IMR-90 (cell line): Measurements from ENCODE around the gene PITPNC1. TPM values are rescaled to one million over a fixed set of nuclear protein-coding genes. Genes with fewer than 3 reads are reported as not detected.

Experiments
- ATAC-seq: fragments of 200-7000 bp; cut with Tn5 transposase; 2 replicates; pipeline ENCODE4 v1.9.1; 2020; ENCODE audit warnings: low read depth, mild to moderate bottlenecking, moderate library complexity
- BruUV-seq: library from RNA; stranded (reverse); fragments of 400-500 nt; replicated peaks from 2 replicates; lab custom pipeline; 2021; lab: Mats Ljungman, UMichigan
- CTCF ChIA-PET: fragments of 300-600 bp; formaldehyde crosslinking; extraction: SDS; loops from one replicate; lab custom pipeline; 2021; ENCODE audit warnings: antibody characterized with exemption; lab: Yijun Ruan, JAX
- POLR2A ChIA-PET: fragments of 300-600 bp; sonication (Branson Sonifier 250); formaldehyde crosslinking; loops from one replicate; lab custom pipeline; 2022; ENCODE audit warnings: antibody characterized with exemption; ENCODE audit not compliant: unreplicated experiment; lab: Charles Lee
- DNase-seq: peaks from one replicate; pipeline ENCODE4 v3.0.0; 2013
- H2AFZ ChIP-seq: replicated peaks from 2 replicates; pipeline ENCODE3; 2013; ENCODE audit warnings: low read length, mild to moderate bottlenecking; ENCODE audit not compliant: poor library complexity
- H2AK5ac ChIP-seq: 2 replicates; pipeline ENCODE4 v1.6.1; 2013; ENCODE audit warnings: low read depth, low read length, inconsistent platforms
- H2AK9ac ChIP-seq: replicated peaks from 2 replicates; pipeline ENCODE3; 2013; ENCODE audit warnings: mild to moderate bottlenecking, low read depth, low read length, moderate library complexity; ENCODE audit not compliant: poor library complexity
- H2BK120ac ChIP-seq: 2 replicates; pipeline ENCODE4 v1.6.1; 2013; ENCODE audit warnings: low read depth, low read length, inconsistent platforms
- H2BK15ac ChIP-seq: 3 replicates; pipeline ENCODE4 v1.6.1; 2013; ENCODE audit warnings: low read depth, low read length, inconsistent platforms
- H2BK20ac ChIP-seq: 2 replicates; pipeline ENCODE4 v1.6.1; 2013; ENCODE audit warnings: low read depth, mild to moderate bottlenecking, inconsistent platforms, low read length, moderate library complexity
- H2BK5ac ChIP-seq: 2 replicates; pipeline ENCODE4 v1.6.1; 2013; ENCODE audit warnings: mild to moderate bottlenecking, low read depth, low read length, inconsistent platforms; ENCODE audit not compliant: poor library complexity, severe bottlenecking
- H3K14ac ChIP-seq: replicated peaks from 2 replicates; pipeline ENCODE4 v1.6.1; 2013; ENCODE audit warnings: low read depth, low read length, inconsistent platforms
- H3K18ac ChIP-seq: 2 replicates; pipeline ENCODE4 v1.6.1; 2013; ENCODE audit warnings: low read depth, low read length, control low read depth
- H3K23ac ChIP-seq: 2 replicates; pipeline ENCODE4 v1.6.1; 2013; ENCODE audit warnings: low read depth, low read length, inconsistent platforms
- H3K27ac ChIP-seq: 2 replicates; pipeline ENCODE4 v1.5.1; 2013; ENCODE audit warnings: mild to moderate bottlenecking, control low read depth, low read length; ENCODE audit not compliant: insufficient read depth
- H3K27me3 ChIP-seq: 2 replicates; pipeline ENCODE4 v1.6.1; 2013; ENCODE audit warnings: low read length; ENCODE audit not compliant: control insufficient read depth, insufficient read depth
- H3K36me3 ChIP-seq: 2 replicates; pipeline ENCODE4 v1.6.1; 2013; ENCODE audit warnings: low read length, mixed read lengths; ENCODE audit not compliant: control insufficient read depth, insufficient read depth
- H3K4ac ChIP-seq: 2 replicates; pipeline ENCODE4 v1.6.1; 2013; ENCODE audit warnings: low read depth, low read length, inconsistent platforms
- H3K4me1 ChIP-seq: 2 replicates; pipeline ENCODE4 v1.6.1; 2013; ENCODE audit warnings: low read length, mixed read lengths; ENCODE audit not compliant: control insufficient read depth, insufficient read depth
- H3K4me2 ChIP-seq: 2 replicates; pipeline ENCODE4 v1.6.1; 2013; ENCODE audit warnings: low read depth, mild to moderate bottlenecking, control low read depth, low read length, moderate library complexity
- H3K4me3 ChIP-seq: 2 replicates; pipeline ENCODE4 v1.5.1; 2013; ENCODE audit warnings: low read depth, mild to moderate bottlenecking, control low read depth, low read length, moderate library complexity; ENCODE audit not compliant: insufficient read depth
- H3K56ac ChIP-seq: 2 replicates; pipeline ENCODE4 v1.6.1; 2013; ENCODE audit warnings: low read length, inconsistent platforms; ENCODE audit not compliant: insufficient read depth; ENCODE audit errors: extremely low read depth
- H3K79me1 ChIP-seq, 2 experiments: 2 replicates each; pipeline ENCODE4 v1.6.1; 2013; ENCODE audit warnings: low read length in 2 of 2, inconsistent platforms in 1 of 2, low read depth in 1 of 2
- H3K9ac ChIP-seq: 2 replicates; pipeline ENCODE4 v1.6.1; 2013; ENCODE audit warnings: low read depth, low read length, control low read depth
- H3K9me1 ChIP-seq: 2 replicates; pipeline ENCODE4 v1.6.1; 2013; ENCODE audit warnings: low read length, inconsistent platforms; ENCODE audit not compliant: insufficient read depth
- H3K9me3 ChIP-seq: 2 replicates; pipeline ENCODE4 v1.6.1; 2013; ENCODE audit warnings: low read length; ENCODE audit not compliant: control insufficient read depth, insufficient read depth
- H4K20me1 ChIP-seq: 2 replicates; pipeline ENCODE4 v1.6.1; 2013; ENCODE audit warnings: low read length, inconsistent platforms; ENCODE audit not compliant: insufficient read depth
- H4K5ac ChIP-seq: 2 replicates; pipeline ENCODE4 v1.6.1; 2013; ENCODE audit warnings: mild to moderate bottlenecking, low read depth, low read length, control low read depth
- H4K8ac ChIP-seq, 2 experiments: 2 replicates each; pipeline ENCODE4 v1.6.1; 2013; ENCODE audit warnings: low read depth in 2 of 2, low read length in 2 of 2, control low read depth in 1 of 2, inconsistent platforms in 1 of 2
- H4K91ac ChIP-seq: 2 replicates; pipeline ENCODE4 v1.6.1; 2013; ENCODE audit warnings: low read depth, low read length, inconsistent platforms; ENCODE audit not compliant: insufficient read depth
- BHLHE40 ChIP-seq: fragments of 150-350 bp; IDR thresholded peaks from 2 replicates; pipeline ENCODE4 v1.6.1; 2016; ENCODE audit warnings: mild to moderate bottlenecking, low read depth, low read length
- CEBPB ChIP-seq: IDR thresholded peaks from 2 replicates; pipeline ENCODE4 v1.6.1; 2012; ENCODE audit warnings: low read depth, low read length, improper control_type of control experiment
- CHD1 ChIP-seq: IDR thresholded peaks from 2 replicates; pipeline ENCODE4 v1.6.1; 2012; ENCODE audit warnings: low read depth, low read length, improper control_type of control experiment
- ELK1 ChIP-seq: fragments of 150-350 bp; IDR thresholded peaks from 2 replicates; pipeline ENCODE4 v1.6.1; 2016; ENCODE audit warnings: low read depth, mild to moderate bottlenecking, low read length, moderate library complexity, borderline replicate concordance
- FOS ChIP-seq: fragments of 150-350 bp; IDR thresholded peaks from 2 replicates; pipeline ENCODE4 v1.6.1; 2016; ENCODE audit warnings: low read depth, low read length
- MAFK ChIP-seq: IDR thresholded peaks from 2 replicates; pipeline ENCODE4 v1.6.1; 2012; ENCODE audit warnings: low read depth, low read length, improper control_type of control experiment
- MAZ ChIP-seq: IDR thresholded peaks from 2 replicates; pipeline ENCODE4 v1.6.1; 2012; ENCODE audit warnings: low read depth, mild to moderate bottlenecking, low read length, improper control_type of control experiment, moderate library complexity, borderline replicate concordance
- MXI1 ChIP-seq: IDR thresholded peaks from 2 replicates; pipeline ENCODE4 v1.6.1; 2012; ENCODE audit warnings: low read depth, mild to moderate bottlenecking, low read length, moderate library complexity, borderline replicate concordance
- NFE2L2 ChIP-seq: fragments of 150-350 bp; IDR thresholded peaks from 2 replicates; pipeline ENCODE4 v1.6.1; 2016; ENCODE audit warnings: low read depth, mild to moderate bottlenecking, low read length
- POLR2A ChIP-seq: IDR thresholded peaks from 2 replicates; pipeline ENCODE4 v1.6.1; 2012; ENCODE audit warnings: mild to moderate bottlenecking, low read depth, low read length
- RAD21 ChIP-seq: IDR thresholded peaks from 2 replicates; pipeline ENCODE4 v1.6.1; 2012; ENCODE audit warnings: low read length, improper control_type of control experiment
- RCOR1 ChIP-seq: IDR thresholded peaks from 2 replicates; pipeline ENCODE4 v1.6.1; 2012; ENCODE audit warnings: mild to moderate bottlenecking, low read length, improper control_type of control experiment; ENCODE audit not compliant: insufficient replicate concordance
- RFX5 ChIP-seq: IDR thresholded peaks from 2 replicates; pipeline ENCODE4 v1.8.0; 2012; ENCODE audit warnings: low read depth, mild to moderate bottlenecking, low read length, moderate library complexity
- SMC3 ChIP-seq: fragments of 150-350 bp; IDR thresholded peaks from 2 replicates; pipeline ENCODE4 v1.6.1; 2016; ENCODE audit warnings: low read depth, mild to moderate bottlenecking, antibody characterized with exemption, low read length, moderate library complexity
- WGBS, 2 experiments: methylation state at CpG; one replicate each; pipeline versions ENCODE4 v1.1.5 to v1.1.7; 2013; ENCODE audit warnings: missing lambda C conversion rate in 2 of 2; ENCODE audit not compliant: insufficient read length in 1 of 2; ENCODE audit errors: extremely low coverage in 2 of 2; 5-methylcytosine and 5-hydroxymethylcytosine counted together
- dilution Hi-C: fragments of 300-500 bp; cut with HindIII; formaldehyde crosslinking; loops from one replicate; pipeline ENCODE4 v1.14.3; 2018; ENCODE audit warnings: low sequenced_read_pairs; ENCODE audit not compliant: unreplicated experiment
- in situ Hi-C: fragments of 300-500 bp; cut with MboI; formaldehyde crosslinking; loops from 3 replicates; pipeline ENCODE4 v1.14.3; 2019; ENCODE audit warnings: low sequenced_read_pairs, inconsistent platforms, mixed read lengths
- intact Hi-C: fragments of 100-400 bp; cut with micrococcal nuclease; formaldehyde crosslinking; loops from 2 replicates; pipeline ENCODE4 v1.10.0; 2022
- polyA plus RNA-seq, 3 experiments: library from polyadenylated mRNA; depleted of rRNA; stranded (reverse); fragments of >200 nt; gene quantifications; 2 replicates each; pipeline ENCODE4 v1.2.3, GENCODE V29; 2012; ENCODE audit warnings: low replicate concordance in 1 of 3
- total RNA-seq: library from RNA; depleted of rRNA; stranded (reverse); fragments of >200 nt; gene quantifications from 2 replicates; pipeline ENCODE4 v1.2.3, GENCODE V29; 2012
- TF ChIP-seq, protein P1 (sequence below): conservative IDR thresholded peaks from 2 replicates; pipeline ENCODE4 v1.5.1; 2012; ENCODE audit warnings: mild to moderate bottlenecking, low read depth, low read length, improper control_type of control experiment

Gene PITPNC1
- total and polyA plus RNA-seq, 2 of the 4 experiments (the other 2 are of a cell fraction): 4.1 TPM

- TF ChIP-seq MXI1 (no peak), BHLHE40 (no peak)
These were observed 2.6 kb upstream of the PITPNC1 start (continued) for GRCh38 chr17:67374329-67375053.

GRCh38 chr17:67375054-67375427 is 2.0 kb upstream of the PITPNC1 start:
- Histone ChIP-seq H3K23ac (no peak overlapping the region), H3K4me3 (no peak overlapping the region), H2AK5ac (no peak overlapping the region), H3K4me2 (no peak overlapping the region), H2BK120ac (no peak overlapping the region), H3K4ac (no peak overlapping the region), H3K27ac (no peak overlapping the region), H3K79me1 (peaks cover 6 to 13% of the 10 kb centered on the region in 2 experiments), H3K4me1 (peaks cover 5% of the 10 kb centered on the region; the same call in 1 of the 2 replicates), H3K9ac (no peak overlapping the region), H2BK20ac (no peak overlapping the region), H4K5ac (no peak overlapping the region), H3K56ac (no peak overlapping the region), H3K27me3 (no peaks in the 10 kb centered on the region), H4K8ac (no peak overlapping the region), H3K9me1 (peaks cover 6% of the 10 kb centered on the region; the same call in 1 of the 2 replicates), H3K36me3 (no peaks in the 10 kb centered on the region), H4K91ac (no peak overlapping the region), H4K20me1 (no peaks in the 10 kb centered on the region), H3K18ac (no peak overlapping the region), H2BK5ac (no peak overlapping the region), H3K9me3 (no peaks in the 10 kb centered on the region), H2BK15ac (no peak overlapping the region), H3K14ac (no peak overlapping the region), H2AFZ (peak overlapping the region; percentile 88), H2AK9ac (no peak overlapping the region)
- BruUV-seq: no TSS peak
- in situ Hi-C loops (no loop called here), intact Hi-C loops (no loop called here), dilution Hi-C loops (no loop called here)
- WGBS, 2 experiments: no CpG with 5 or more reads among the region's 5 CpGs
- ATAC-seq (no peak), DNase-seq (no peak)
- POLR2A ChIA-PET: no interaction called here
- CTCF ChIA-PET: interaction anchor here (0.6 to 2.1 kb wide), 6 partner anchors 101 to 312 kb away, joined by 3 to 9 read pairs (median 3); no protein-coding TSS in a partner anchor
- TF ChIP-seq SMC3 (no peak), MAZ (no peak), FOS (no peak), NFE2L2 (no peak), RCOR1 (no peak), MAFK (no peak), CHD1 (no peak), ELK1 (no peak), RFX5 (no peak), RAD21 (no peak), CEBPB (no peak), POLR2A (no peak), BHLHE40 (no peak)
- TF ChIP-seq, protein P1, sequence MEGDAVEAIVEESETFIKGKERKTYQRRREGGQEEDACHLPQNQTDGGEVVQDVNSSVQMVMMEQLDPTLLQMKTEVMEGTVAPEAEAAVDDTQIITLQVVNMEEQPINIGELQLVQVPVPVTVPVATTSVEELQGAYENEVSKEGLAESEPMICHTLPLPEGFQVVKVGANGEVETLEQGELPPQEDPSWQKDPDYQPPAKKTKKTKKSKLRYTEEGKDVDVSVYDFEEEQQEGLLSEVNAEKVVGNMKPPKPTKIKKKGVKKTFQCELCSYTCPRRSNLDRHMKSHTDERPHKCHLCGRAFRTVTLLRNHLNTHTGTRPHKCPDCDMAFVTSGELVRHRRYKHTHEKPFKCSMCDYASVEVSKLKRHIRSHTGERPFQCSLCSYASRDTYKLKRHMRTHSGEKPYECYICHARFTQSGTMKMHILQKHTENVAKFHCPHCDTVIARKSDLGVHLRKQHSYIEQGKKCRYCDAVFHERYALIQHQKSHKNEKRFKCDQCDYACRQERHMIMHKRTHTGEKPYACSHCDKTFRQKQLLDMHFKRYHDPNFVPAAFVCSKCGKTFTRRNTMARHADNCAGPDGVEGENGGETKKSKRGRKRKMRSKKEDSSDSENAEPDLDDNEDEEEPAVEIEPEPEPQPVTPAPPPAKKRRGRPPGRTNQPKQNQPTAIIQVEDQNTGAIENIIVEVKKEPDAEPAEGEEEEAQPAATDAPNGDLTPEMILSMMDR: no peak
